HepG2 (cell line): ENCODE data around the gene TUBGCP4. TPM values are rescaled to one million over a fixed set of nuclear protein-coding genes. Genes with fewer than 3 reads are reported as not detected.

Experiments used
- AGO2 ChIP-seq: fragments of 200-400 bp; formaldehyde crosslinking; optimal IDR thresholded peaks from 2 replicates; pipeline ENCODE3; 2017; ENCODE audit warnings: mild to moderate bottlenecking, low read depth, low read length, moderate library complexity
- ELF4 ChIP-seq: sonication (generic); formaldehyde crosslinking; IDR thresholded peaks from 2 replicates; pipeline ENCODE4 v1.5.0; 2020; ENCODE audit warnings: missing genetic modification reagents, mild to moderate bottlenecking, moderate library complexity, borderline replicate concordance
- HES4 ChIP-seq: sonication (generic); formaldehyde crosslinking; IDR thresholded peaks from 2 replicates; pipeline ENCODE4 v1.9.0; 2021; ENCODE audit warnings: mild to moderate bottlenecking, missing genetic modification reagents, borderline replicate concordance
- MEF2D ChIP-seq: sonication (generic); formaldehyde crosslinking; IDR thresholded peaks from 2 replicates; pipeline ENCODE4 v1.5.1; 2020; ENCODE audit warnings: mild to moderate bottlenecking, missing genetic modification reagents
- NFE2 ChIP-seq: sonication (generic); formaldehyde crosslinking; IDR thresholded peaks from 2 replicates; pipeline ENCODE4 v1.4.0; 2020; ENCODE audit warnings: missing genetic modification reagents
- SP1 ChIP-seq, 2 experiments: fragments of 450-650 bp in 1 of 2; sonication (generic) in 1 of 2; formaldehyde crosslinking in 1 of 2; IDR thresholded peaks; 2 replicates each; pipeline versions ENCODE4 v1.4.0 to v1.6.1; 2016 to 2020; ENCODE audit warnings: missing genetic modification reagents in 1 of 2
- STAG1 ChIP-seq: sonication (generic); formaldehyde crosslinking; IDR thresholded peaks from 2 replicates; pipeline ENCODE4 v1.4.0; 2020; ENCODE audit warnings: missing genetic modification reagents
- ZBTB7A ChIP-seq: sonication (generic); formaldehyde crosslinking; IDR thresholded peaks from 2 replicates; pipeline ENCODE4 v1.8.0; 2022; ENCODE audit warnings: mild to moderate bottlenecking, missing genetic modification reagents
- ZNF180 ChIP-seq: sonication (generic); formaldehyde crosslinking; IDR thresholded peaks from 2 replicates; pipeline ENCODE4 v1.4.0; 2020; ENCODE audit warnings: low read depth, missing genetic modification reagents, borderline replicate concordance
- ZNF564 ChIP-seq: sonication (generic); formaldehyde crosslinking; IDR thresholded peaks from 2 replicates; pipeline ENCODE4 v1.8.1; 2023; ENCODE audit warnings: mild to moderate bottlenecking, missing genetic modification reagents
- ZNF660 ChIP-seq: sonication (generic); formaldehyde crosslinking; IDR thresholded peaks from 2 replicates; pipeline ENCODE4 v1.5.1; 2020; ENCODE audit warnings: mild to moderate bottlenecking, low read depth, missing genetic modification reagents, borderline replicate concordance
- ZNF672 ChIP-seq: sonication (generic); formaldehyde crosslinking; IDR thresholded peaks from 2 replicates; pipeline ENCODE4 v1.8.1; 2022; ENCODE audit warnings: missing genetic modification reagents
- polyA plus RNA-seq, 8 experiments: library from polyadenylated mRNA; depleted of rRNA in 3 of 8; stranded (reverse) in 7 of 8; unstranded in 1 of 8; fragments of >200 nt; fragmentation: Illumina TruSeq in 4 of 8; extraction: Trizol in 4 of 8; gene quantifications; 2 replicates each; pipeline versions ENCODE4 v1.2.1 to v1.2.3, GENCODE V29; 2011 to 2016; ENCODE audit warnings: low read depth in 4 of 8, missing spikeins in 1 of 8, mixed read lengths in 1 of 8; ENCODE audit not compliant: insufficient read depth in 1 of 8
- total RNA-seq, 5 experiments: library from RNA; depleted of rRNA; stranded (reverse); fragments of >200 nt; fragmentation: Illumina TruSeq; extraction: Trizol; gene quantifications; 2 replicates each; pipeline ENCODE4 v1.2.3, GENCODE V29; 2016; ENCODE audit warnings: low read depth in 1 of 5
- TF ChIP-seq, protein P1 (sequence below): sonication (generic); formaldehyde crosslinking; IDR thresholded peaks from 2 replicates; pipeline ENCODE4 v1.8.1; 2023; ENCODE audit warnings: mild to moderate bottlenecking, missing genetic modification reagents
- TF ChIP-seq, protein P2 (sequence below): sonication (generic); formaldehyde crosslinking; IDR thresholded peaks from 2 replicates; pipeline ENCODE4 v1.4.0; 2020; ENCODE audit warnings: missing genetic modification reagents
- TF ChIP-seq, protein P3 (sequence below): sonication (generic); formaldehyde crosslinking; IDR thresholded peaks from 2 replicates; pipeline ENCODE4 v1.4.0; 2020; ENCODE audit warnings: low read depth, missing genetic modification reagents
- TF ChIP-seq, protein P4 (sequence below): sonication (generic); formaldehyde crosslinking; IDR thresholded peaks from 2 replicates; pipeline ENCODE4 v1.8.0; 2022; ENCODE audit warnings: missing genetic modification reagents, mild to moderate bottlenecking, moderate library complexity, borderline replicate concordance

Gene TUBGCP4
- total and polyA plus RNA-seq, 2 of the 13 experiments (the other 11 are each of a cell fraction or from before 2014, with no cell fraction given): 15.0 to 20.5 TPM

DNA sequence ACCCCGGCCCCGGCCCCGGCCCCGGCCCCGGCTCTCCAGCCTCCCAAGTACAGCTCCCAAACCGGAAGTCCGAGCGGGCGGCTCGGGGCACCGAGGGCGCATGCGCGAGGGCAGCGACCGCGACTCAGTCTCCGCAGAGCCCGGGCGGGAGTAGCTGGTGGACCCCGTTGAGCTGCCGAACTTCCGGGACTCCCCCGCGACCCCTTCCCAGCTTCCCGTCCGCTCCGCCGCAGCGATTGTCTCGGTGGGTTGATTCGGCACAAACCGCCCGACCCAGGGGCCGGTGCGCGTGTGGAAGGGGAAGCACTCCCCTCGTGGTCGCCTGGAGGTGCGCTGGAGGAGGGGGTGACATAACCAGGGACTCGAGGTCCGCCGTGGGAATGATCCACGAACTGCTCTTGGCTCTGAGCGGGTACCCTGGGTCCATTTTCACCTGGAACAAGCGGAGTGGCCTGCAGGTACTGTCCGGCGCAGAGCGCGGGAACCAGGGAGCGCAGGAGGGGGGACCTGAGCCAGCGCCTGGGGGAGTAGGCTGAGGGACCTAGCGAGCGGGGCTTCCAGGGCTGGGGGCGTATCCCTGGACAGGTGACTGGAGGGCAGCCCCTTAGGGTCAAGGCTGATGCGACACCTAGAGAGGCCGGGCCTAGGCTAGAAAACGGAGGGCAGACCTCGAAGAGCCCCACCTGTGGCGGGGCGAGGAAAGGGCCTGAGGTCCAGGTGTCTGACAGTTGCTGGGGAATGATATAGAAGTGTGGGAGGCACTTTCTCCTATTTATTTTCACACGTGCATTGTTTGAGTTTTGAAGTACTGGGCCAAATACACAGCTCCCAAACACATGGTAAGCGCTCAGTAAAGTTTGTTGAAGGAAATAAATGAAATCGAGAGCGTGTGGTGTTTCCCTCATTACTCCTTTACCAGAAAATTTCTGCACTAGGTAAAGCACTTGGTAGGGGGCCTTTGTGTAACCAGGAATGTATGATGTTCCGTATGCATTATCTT lies at the start of gene TUBGCP4, which contains the start of gene ZSCAN29 (continued):
- TF ChIP-seq, protein P1, sequence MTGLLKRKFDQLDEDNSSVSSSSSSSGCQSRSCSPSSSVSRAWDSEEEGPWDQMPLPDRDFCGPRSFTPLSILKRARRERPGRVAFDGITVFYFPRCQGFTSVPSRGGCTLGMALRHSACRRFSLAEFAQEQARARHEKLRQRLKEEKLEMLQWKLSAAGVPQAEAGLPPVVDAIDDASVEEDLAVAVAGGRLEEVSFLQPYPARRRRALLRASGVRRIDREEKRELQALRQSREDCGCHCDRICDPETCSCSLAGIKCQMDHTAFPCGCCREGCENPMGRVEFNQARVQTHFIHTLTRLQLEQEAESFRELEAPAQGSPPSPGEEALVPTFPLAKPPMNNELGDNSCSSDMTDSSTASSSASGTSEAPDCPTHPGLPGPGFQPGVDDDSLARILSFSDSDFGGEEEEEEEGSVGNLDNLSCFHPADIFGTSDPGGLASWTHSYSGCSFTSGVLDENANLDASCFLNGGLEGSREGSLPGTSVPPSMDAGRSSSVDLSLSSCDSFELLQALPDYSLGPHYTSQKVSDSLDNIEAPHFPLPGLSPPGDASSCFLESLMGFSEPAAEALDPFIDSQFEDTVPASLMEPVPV (CRISPR knock-in tag): peak; percentile 75; the same call in 1 of the 2 replicates
- TF ChIP-seq ZNF180 (CRISPR knock-in tag) (no peak), STAG1 (CRISPR knock-in tag) (no peak), HES4 (CRISPR knock-in tag) (peak; percentile 53; the same call in 1 of the 2 replicates), ZNF660 (CRISPR knock-in tag) (no peak), ZNF564 (CRISPR knock-in tag) (no peak), MEF2D (CRISPR knock-in tag) (peak; percentile 46; the same call in 1 of the 2 replicates), ZBTB7A (CRISPR knock-in tag) (peak; percentile 52), NFE2 (no peak), ZNF672 (no peak), SP1 (IDR thresholded peaks at IDR 0.05) (no peak), SP1 (CRISPR knock-in tag; IDR thresholded peaks at IDR 0.05) (peak; percentile 10; the same call in 1 of the 2 replicates), AGO2 (no peak), ELF4 (CRISPR knock-in tag) (peak; percentile 81; the same call in 1 of the 2 replicates)
- TF ChIP-seq, protein P2, sequence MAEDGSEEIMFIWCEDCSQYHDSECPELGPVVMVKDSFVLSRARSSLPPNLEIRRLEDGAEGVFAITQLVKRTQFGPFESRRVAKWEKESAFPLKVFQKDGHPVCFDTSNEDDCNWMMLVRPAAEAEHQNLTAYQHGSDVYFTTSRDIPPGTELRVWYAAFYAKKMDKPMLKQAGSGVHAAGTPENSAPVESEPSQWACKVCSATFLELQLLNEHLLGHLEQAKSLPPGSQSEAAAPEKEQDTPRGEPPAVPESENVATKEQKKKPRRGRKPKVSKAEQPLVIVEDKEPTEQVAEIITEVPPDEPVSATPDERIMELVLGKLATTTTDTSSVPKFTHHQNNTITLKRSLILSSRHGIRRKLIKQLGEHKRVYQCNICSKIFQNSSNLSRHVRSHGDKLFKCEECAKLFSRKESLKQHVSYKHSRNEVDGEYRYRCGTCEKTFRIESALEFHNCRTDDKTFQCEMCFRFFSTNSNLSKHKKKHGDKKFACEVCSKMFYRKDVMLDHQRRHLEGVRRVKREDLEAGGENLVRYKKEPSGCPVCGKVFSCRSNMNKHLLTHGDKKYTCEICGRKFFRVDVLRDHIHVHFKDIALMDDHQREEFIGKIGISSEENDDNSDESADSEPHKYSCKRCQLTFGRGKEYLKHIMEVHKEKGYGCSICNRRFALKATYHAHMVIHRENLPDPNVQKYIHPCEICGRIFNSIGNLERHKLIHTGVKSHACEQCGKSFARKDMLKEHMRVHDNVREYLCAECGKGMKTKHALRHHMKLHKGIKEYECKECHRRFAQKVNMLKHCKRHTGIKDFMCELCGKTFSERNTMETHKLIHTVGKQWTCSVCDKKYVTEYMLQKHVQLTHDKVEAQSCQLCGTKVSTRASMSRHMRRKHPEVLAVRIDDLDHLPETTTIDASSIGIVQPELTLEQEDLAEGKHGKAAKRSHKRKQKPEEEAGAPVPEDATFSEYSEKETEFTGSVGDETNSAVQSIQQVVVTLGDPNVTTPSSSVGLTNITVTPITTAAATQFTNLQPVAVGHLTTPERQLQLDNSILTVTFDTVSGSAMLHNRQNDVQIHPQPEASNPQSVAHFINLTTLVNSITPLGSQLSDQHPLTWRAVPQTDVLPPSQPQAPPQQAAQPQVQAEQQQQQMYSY: no peak
- TF ChIP-seq, protein P3, sequence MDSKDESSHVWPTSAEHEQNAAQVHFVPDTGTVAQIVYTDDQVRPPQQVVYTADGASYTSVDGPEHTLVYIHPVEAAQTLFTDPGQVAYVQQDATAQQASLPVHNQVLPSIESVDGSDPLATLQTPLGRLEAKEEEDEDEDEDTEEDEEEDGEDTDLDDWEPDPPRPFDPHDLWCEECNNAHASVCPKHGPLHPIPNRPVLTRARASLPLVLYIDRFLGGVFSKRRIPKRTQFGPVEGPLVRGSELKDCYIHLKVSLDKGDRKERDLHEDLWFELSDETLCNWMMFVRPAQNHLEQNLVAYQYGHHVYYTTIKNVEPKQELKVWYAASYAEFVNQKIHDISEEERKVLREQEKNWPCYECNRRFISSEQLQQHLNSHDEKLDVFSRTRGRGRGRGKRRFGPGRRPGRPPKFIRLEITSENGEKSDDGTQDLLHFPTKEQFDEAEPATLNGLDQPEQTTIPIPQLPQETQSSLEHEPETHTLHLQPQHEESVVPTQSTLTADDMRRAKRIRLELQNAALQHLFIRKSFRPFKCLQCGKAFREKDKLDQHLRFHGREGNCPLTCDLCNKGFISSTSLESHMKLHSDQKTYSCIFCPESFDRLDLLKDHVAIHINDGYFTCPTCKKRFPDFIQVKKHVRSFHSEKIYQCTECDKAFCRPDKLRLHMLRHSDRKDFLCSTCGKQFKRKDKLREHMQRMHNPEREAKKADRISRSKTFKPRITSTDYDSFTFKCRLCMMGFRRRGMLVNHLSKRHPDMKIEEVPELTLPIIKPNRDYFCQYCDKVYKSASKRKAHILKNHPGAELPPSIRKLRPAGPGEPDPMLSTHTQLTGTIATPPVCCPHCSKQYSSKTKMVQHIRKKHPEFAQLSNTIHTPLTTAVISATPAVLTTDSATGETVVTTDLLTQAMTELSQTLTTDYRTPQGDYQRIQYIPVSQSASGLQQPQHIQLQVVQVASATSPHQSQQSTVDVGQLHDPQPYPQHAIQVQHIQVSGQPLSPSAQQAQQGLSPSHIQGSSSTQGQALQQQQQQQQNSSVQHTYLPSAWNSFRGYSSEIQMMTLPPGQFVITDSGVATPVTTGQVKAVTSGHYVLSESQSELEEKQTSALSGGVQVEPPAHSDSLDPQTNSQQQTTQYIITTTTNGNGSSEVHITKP: no peak
- TF ChIP-seq, protein P4, sequence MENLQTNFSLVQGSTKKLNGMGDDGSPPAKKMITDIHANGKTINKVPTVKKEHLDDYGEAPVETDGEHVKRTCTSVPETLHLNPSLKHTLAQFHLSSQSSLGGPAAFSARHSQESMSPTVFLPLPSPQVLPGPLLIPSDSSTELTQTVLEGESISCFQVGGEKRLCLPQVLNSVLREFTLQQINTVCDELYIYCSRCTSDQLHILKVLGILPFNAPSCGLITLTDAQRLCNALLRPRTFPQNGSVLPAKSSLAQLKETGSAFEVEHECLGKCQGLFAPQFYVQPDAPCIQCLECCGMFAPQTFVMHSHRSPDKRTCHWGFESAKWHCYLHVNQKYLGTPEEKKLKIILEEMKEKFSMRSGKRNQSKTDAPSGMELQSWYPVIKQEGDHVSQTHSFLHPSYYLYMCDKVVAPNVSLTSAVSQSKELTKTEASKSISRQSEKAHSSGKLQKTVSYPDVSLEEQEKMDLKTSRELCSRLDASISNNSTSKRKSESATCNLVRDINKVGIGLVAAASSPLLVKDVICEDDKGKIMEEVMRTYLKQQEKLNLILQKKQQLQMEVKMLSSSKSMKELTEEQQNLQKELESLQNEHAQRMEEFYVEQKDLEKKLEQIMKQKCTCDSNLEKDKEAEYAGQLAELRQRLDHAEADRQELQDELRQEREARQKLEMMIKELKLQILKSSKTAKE (CRISPR knock-in tag): no peak
